ENCODE results near the gene ANO10. TPM values are rescaled to one million over a fixed set of nuclear protein-coding genes. Genes with fewer than 3 reads are reported as not detected.
A peak's percentile ranks its signal among the peaks of the same experiment; 100 is the strongest.
"Not testable (repeated sequence)": the region's sequence is repeated elsewhere in the genome, so short reads cannot be mapped to it uniquely, and the experiment has no call there.

ANO10 gene
- polyA plus RNA-seq (2013, experiment 1 of 2): 39.6 TPM
- 38.5 TPM for polyA plus RNA-seq (2013, experiment 2 of 2)

GRCh38 chr3:43621656-43622432, at the start of gene ANO10:
TSS of gene ANO10 (minus strand) at chr3:43622011. CDS start at chr3:43605852, 16,159 bp downstream.
- peak within 1 kb of the TSS; percentile 79 for H3K4me3 ChIP-seq (ENCODE audit: extremely low read depth, insufficient read depth, low read length, poor library complexity, severe bottlenecking)
- no peaks in the 10 kb centered on the region for H3K4me1 ChIP-seq (ENCODE audit: control insufficient read depth, insufficient read depth, low read length, poor library complexity, severe bottlenecking)
- peak within 1 kb of the TSS; percentile 68 for H3K27ac ChIP-seq (ENCODE audit: low read depth, low read length, severe bottlenecking)
- 1% methylated on average over 38 to 46 of the region's 80 CpGs for WGBS, 2 experiments (ENCODE audit: insufficient coverage in 2 of 2)
- H3K36me3 ChIP-seq (ENCODE audit: control insufficient read depth, insufficient read depth, low read length): no peaks in the 10 kb centered on the region
- H3K9me3 ChIP-seq (ENCODE audit: control insufficient read depth, low read length): no peaks in the 10 kb centered on the region

- Histone ChIP-seq H3K4me1 (ENCODE audit: control insufficient read depth, insufficient read depth, low read length, poor library complexity, severe bottlenecking) (peaks cover 6% of the 10 kb centered on the region), H3K9me3 (ENCODE audit: control insufficient read depth, low read length) (no peaks in the 10 kb centered on the region), H3K27ac (ENCODE audit: low read depth, low read length, severe bottlenecking) (no peak overlapping the region), H3K36me3 (ENCODE audit: control insufficient read depth, insufficient read depth, low read length) (no peaks in the 10 kb centered on the region), H3K4me3 (ENCODE audit: extremely low read depth, insufficient read depth, low read length, poor library complexity, severe bottlenecking) (no peak overlapping the region)
- WGBS, 2 experiments (ENCODE audit: insufficient coverage in 2 of 2): 100% methylated on average over 2 to 3 of the region's 5 CpGs
Observed at GRCh38 chr3:43670635-43671522, 49.1 kb upstream of the ANO10 start.

GRCh38 chr3:43665011-43665410, 43.2 kb upstream of the ANO10 start:
- H3K27ac ChIP-seq (ENCODE audit: low read depth, low read length, severe bottlenecking); H3K4me1 ChIP-seq (ENCODE audit: control insufficient read depth, insufficient read depth, low read length, poor library complexity, severe bottlenecking); H3K36me3 ChIP-seq (ENCODE audit: control insufficient read depth, insufficient read depth, low read length); H3K4me3 ChIP-seq (ENCODE audit: extremely low read depth, insufficient read depth, low read length, poor library complexity, severe bottlenecking); H3K9me3 ChIP-seq (ENCODE audit: control insufficient read depth, low read length): not testable (repeated sequence)
- 100% methylated on average over 1 of the region's 3 CpGs; no CpG with 5 or more reads in 1 of the 2 experiments for WGBS, 2 experiments (ENCODE audit: insufficient coverage in 2 of 2)

- no CpG with 5 or more reads among the region's 1 CpG for WGBS, 2 experiments (ENCODE audit: insufficient coverage in 2 of 2)
- not testable (repeated sequence) for H3K4me3 ChIP-seq (ENCODE audit: extremely low read depth, insufficient read depth, low read length, poor library complexity, severe bottlenecking); H3K27ac ChIP-seq (ENCODE audit: low read depth, low read length, severe bottlenecking); H3K4me1 ChIP-seq (ENCODE audit: control insufficient read depth, insufficient read depth, low read length, poor library complexity, severe bottlenecking); H3K36me3 ChIP-seq (ENCODE audit: control insufficient read depth, insufficient read depth, low read length); H3K9me3 ChIP-seq (ENCODE audit: control insufficient read depth, low read length)
Observed at GRCh38 chr3:43661376-43661775, 39.6 kb upstream of the ANO10 start.

- Histone ChIP-seq H3K27ac (ENCODE audit: low read depth, low read length, severe bottlenecking) (no peak overlapping the region), H3K4me1 (ENCODE audit: control insufficient read depth, insufficient read depth, low read length, poor library complexity, severe bottlenecking) (no peaks in the 10 kb centered on the region), H3K9me3 (ENCODE audit: control insufficient read depth, low read length) (no peaks in the 10 kb centered on the region), H3K4me3 (ENCODE audit: extremely low read depth, insufficient read depth, low read length, poor library complexity, severe bottlenecking) (no peak overlapping the region), H3K36me3 (ENCODE audit: control insufficient read depth, insufficient read depth, low read length) (no peaks in the 10 kb centered on the region)
- 83 to 93% methylated on average over 3 to 7 of the region's 13 CpGs for WGBS, 2 experiments (ENCODE audit: insufficient coverage in 2 of 2)
Observed at GRCh38 chr3:43659250-43659880, 37.6 kb upstream of the ANO10 start.

GRCh38 chr3:43656390-43656789, 34.6 kb upstream of the ANO10 start:
- H3K27ac ChIP-seq (ENCODE audit: low read depth, low read length, severe bottlenecking); H3K36me3 ChIP-seq (ENCODE audit: control insufficient read depth, insufficient read depth, low read length); H3K4me1 ChIP-seq (ENCODE audit: control insufficient read depth, insufficient read depth, low read length, poor library complexity, severe bottlenecking); H3K9me3 ChIP-seq (ENCODE audit: control insufficient read depth, low read length); H3K4me3 ChIP-seq (ENCODE audit: extremely low read depth, insufficient read depth, low read length, poor library complexity, severe bottlenecking): not testable (repeated sequence)
- WGBS, 2 experiments (ENCODE audit: insufficient coverage in 2 of 2): 95 to 99% methylated on average over 11 to 13 of the region's 22 CpGs

GRCh38 chr3:43650345-43650744, 28.5 kb upstream of the ANO10 start:
- no peaks in the 10 kb centered on the region for H3K9me3 ChIP-seq (ENCODE audit: control insufficient read depth, low read length)
- H3K27ac ChIP-seq (ENCODE audit: low read depth, low read length, severe bottlenecking): no peak overlapping the region
- no peaks in the 10 kb centered on the region for H3K36me3 ChIP-seq (ENCODE audit: control insufficient read depth, insufficient read depth, low read length)
- H3K4me3 ChIP-seq (ENCODE audit: extremely low read depth, insufficient read depth, low read length, poor library complexity, severe bottlenecking): no peak overlapping the region
- no peaks in the 10 kb centered on the region for H3K4me1 ChIP-seq (ENCODE audit: control insufficient read depth, insufficient read depth, low read length, poor library complexity, severe bottlenecking)
- 67 to 83% methylated on average over 1 of the region's 1 CpG for WGBS, 2 experiments (ENCODE audit: insufficient coverage in 2 of 2)

- 79 to 86% methylated on average over 5 to 6 of the region's 6 CpGs for WGBS, 2 experiments (ENCODE audit: insufficient coverage in 2 of 2)
- no peaks in the 10 kb centered on the region for H3K4me1 ChIP-seq (ENCODE audit: control insufficient read depth, insufficient read depth, low read length, poor library complexity, severe bottlenecking)
Observed at GRCh38 chr3:43649365-43649968, 27.7 kb upstream of the ANO10 start.

GRCh38 chr3:43648957-43649356, 27.1 kb upstream of the ANO10 start:
- Histone ChIP-seq H3K36me3 (ENCODE audit: control insufficient read depth, insufficient read depth, low read length) (no peaks in the 10 kb centered on the region), H3K4me3 (ENCODE audit: extremely low read depth, insufficient read depth, low read length, poor library complexity, severe bottlenecking) (no peak overlapping the region), H3K9me3 (ENCODE audit: control insufficient read depth, low read length) (no peaks in the 10 kb centered on the region), H3K27ac (ENCODE audit: low read depth, low read length, severe bottlenecking) (no peak overlapping the region), H3K4me1 (ENCODE audit: control insufficient read depth, insufficient read depth, low read length, poor library complexity, severe bottlenecking) (no peaks in the 10 kb centered on the region)
- 95 to 100% methylated on average over 2 of the region's 3 CpGs for WGBS, 2 experiments (ENCODE audit: insufficient coverage in 2 of 2)

More at GRCh38 chr3:43649365-43649968, 27.7 kb upstream of the ANO10 start:
- H3K27ac ChIP-seq (ENCODE audit: low read depth, low read length, severe bottlenecking): no peak overlapping the region
- no peaks in the 10 kb centered on the region for H3K36me3 ChIP-seq (ENCODE audit: control insufficient read depth, insufficient read depth, low read length)
- H3K9me3 ChIP-seq (ENCODE audit: control insufficient read depth, low read length): no peaks in the 10 kb centered on the region
- no peak overlapping the region for H3K4me3 ChIP-seq (ENCODE audit: extremely low read depth, insufficient read depth, low read length, poor library complexity, severe bottlenecking)

All from mesodermal cell (in vitro differentiated cells).